Thymus (tissue), 11 donors: ENCODE measurements around the gene TRPC6. TPM values are rescaled to one million over a fixed set of nuclear protein-coding genes. Genes with fewer than 3 reads are reported as not detected.

ENCODE experiments used
- DNase-seq, 9 donors: peaks; one replicate each; pipeline ENCODE4 v3.0.0-alpha.2; 2013; ENCODE audit warnings: low spot score in 9 of 9, low read depth in 6 of 9, missing footprints in 1 of 9
- H3K27ac ChIP-seq, 2 donors: one replicate each; pipeline ENCODE4 v1.5.1; 2013; ENCODE audit warnings: control low read depth in 1 of 2, low read depth in 1 of 2, low read length in 1 of 2, mild to moderate bottlenecking in 1 of 2, moderate library complexity in 1 of 2
- H3K27me3 ChIP-seq, 2 donors: one replicate each; pipeline ENCODE4 v1.5.1; 2013; ENCODE audit warnings: low read length in 1 of 2; ENCODE audit not compliant: control insufficient read depth in 2 of 2, insufficient read depth in 1 of 2
- H3K36me3 ChIP-seq, 2 donors: one replicate each; pipeline ENCODE4 v1.5.1; 2013; ENCODE audit warnings: low read length in 1 of 2, mild to moderate bottlenecking in 1 of 2, moderate library complexity in 1 of 2; ENCODE audit not compliant: control insufficient read depth in 2 of 2, insufficient read depth in 2 of 2
- H3K4me1 ChIP-seq, 2 donors: one replicate each; pipeline ENCODE4 v1.5.1; 2013; ENCODE audit warnings: low read length in 2 of 2; ENCODE audit not compliant: control insufficient read depth in 2 of 2, insufficient read depth in 2 of 2
- H3K4me3 ChIP-seq, 2 donors: one replicate each; pipeline ENCODE4 v1.5.1; 2013; ENCODE audit warnings: low read length in 2 of 2, control low read depth in 1 of 2, mild to moderate bottlenecking in 1 of 2
- H3K9me3 ChIP-seq, 2 donors: one replicate each; pipeline ENCODE4 v1.5.1; 2013; ENCODE audit warnings: low read length in 1 of 2, mild to moderate bottlenecking in 1 of 2; ENCODE audit not compliant: control insufficient read depth in 2 of 2, insufficient read depth in 1 of 2
- WGBS: extraction: QIAGEN DNeasy Blood & Tissue Kit; methylation state at CpG from one replicate; pipeline ENCODE4 v1.1.7; 2013; 5-methylcytosine and 5-hydroxymethylcytosine counted together
- polyA plus RNA-seq: library from polyadenylated mRNA; stranded (reverse); fragments of 200-250 nt; gene quantifications from one replicate; pipeline ENCODE4 v1.2.3, GENCODE V29; 2013
- total RNA-seq: library from RNA; stranded (reverse); fragments of 120-200 nt; gene quantifications from one replicate; pipeline ENCODE4 v1.2.4, GENCODE V29; 2013
- donor health status: healthy.

Gene TRPC6
- total and polyA plus RNA-seq, 2 donors: 0.55 to 1.3 TPM

- H3K9me3 ChIP-seq: peaks cover 0 to under 1% of the 10 kb centered on the region in 2 donors
- 94% methylated on average over 2 of the region's 2 CpGs for WGBS
- no peak for DNase-seq
- H3K4me3 ChIP-seq: no peak overlapping the region
- H3K27me3 ChIP-seq: no peaks in the 10 kb centered on the region
- no peaks in the 10 kb centered on the region for H3K36me3 ChIP-seq
- H3K27ac ChIP-seq: no peak overlapping the region
- no peaks in the 10 kb centered on the region for H3K4me1 ChIP-seq
These were observed 176.5 kb downstream of the TRPC6 start for GRCh38 chr11:101407324-101407723.
